Activated T-cell treated with anti-CD3 and anti-CD28 coated beads, Interleukin-2, amount 50 U/mL, for 4 hours (primary cell): ENCODE measurements around the gene CDH4. TPM values are rescaled to one million over a fixed set of nuclear protein-coding genes. Genes with fewer than 3 reads are reported as not detected.

Experiments used
- ATAC-seq, 2 donors: fragments of 200-7000 bp; cut with Tn5 transposase; one replicate each; pipeline ENCODE4 v1.10.0; 2021
- DNase-seq: peaks from one replicate; pipeline ENCODE4 v3.0.0-alpha.2; 2020
- H3K27me3 Mint-ChIP-seq: one replicate; pipeline ENCODE4 v1.8.0; 2021; ENCODE audit warnings: low read depth, mixed read lengths
- H3K36me3 Mint-ChIP-seq: one replicate; pipeline ENCODE4 v1.8.0; 2022; ENCODE audit warnings: mixed read lengths; ENCODE audit not compliant: insufficient read depth
- H3K4me1 Mint-ChIP-seq: one replicate; pipeline ENCODE4 v1.8.0; 2021; ENCODE audit warnings: low read depth, mixed read lengths
- H3K4me3 Mint-ChIP-seq: one replicate; pipeline ENCODE4 v1.8.0; 2021; ENCODE audit warnings: mild to moderate bottlenecking, moderate library complexity, mixed read lengths
- H3K9me3 Mint-ChIP-seq: one replicate; pipeline ENCODE4 v1.8.0; 2021; ENCODE audit warnings: mixed read lengths
- total RNA-seq, 3 donors: library from RNA; stranded (reverse); gene quantifications; one replicate each; pipeline ENCODE4 v1.2.1, GENCODE V29; 2021

Gene CDH4
- total RNA-seq, 3 donors from 2014 or later, result 0.10 TPM; not detected in 2

- Mint-ChIP-seq H3K4me3 (no peak overlapping the region), H3K27me3 (no peaks in the 10 kb centered on the region), H3K36me3 (no peaks in the 10 kb centered on the region), H3K9me3 (no peaks in the 10 kb centered on the region), H3K4me1 (no peaks in the 10 kb centered on the region)
- ATAC-seq (no peak), DNase-seq (no peak)
Observed at GRCh38 chr20:61296629-61297019, 44.6 kb downstream of the CDH4 start.

DNA sequence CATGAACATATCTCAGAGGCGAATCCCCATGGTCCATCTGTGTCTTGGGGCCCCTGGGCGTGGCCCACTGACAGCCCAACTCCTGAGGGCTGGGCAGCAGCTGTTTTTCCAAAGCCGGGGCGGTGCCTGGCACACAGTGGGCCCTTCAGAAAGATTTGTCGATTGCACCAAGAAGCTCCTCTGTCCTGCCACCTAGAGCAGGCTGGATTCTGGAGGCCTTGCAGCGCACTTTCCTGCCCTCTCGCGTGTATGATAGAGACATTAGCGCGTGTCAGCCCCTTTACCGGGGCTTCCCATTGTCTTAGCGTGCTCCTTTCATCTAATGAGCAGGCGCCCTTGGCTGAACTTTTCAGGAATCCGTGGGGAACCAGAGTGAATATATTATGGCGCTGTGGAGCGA, 45.4 kb downstream of the CDH4 start:
- Mint-ChIP-seq H3K4me3 (no peak overlapping the region), H3K36me3 (no peaks in the 10 kb centered on the region), H3K9me3 (no peaks in the 10 kb centered on the region), H3K4me1 (no peaks in the 10 kb centered on the region), H3K27me3 (no peaks in the 10 kb centered on the region)
- no peak for ATAC-seq
- DNase-seq, result no peak

DNA sequence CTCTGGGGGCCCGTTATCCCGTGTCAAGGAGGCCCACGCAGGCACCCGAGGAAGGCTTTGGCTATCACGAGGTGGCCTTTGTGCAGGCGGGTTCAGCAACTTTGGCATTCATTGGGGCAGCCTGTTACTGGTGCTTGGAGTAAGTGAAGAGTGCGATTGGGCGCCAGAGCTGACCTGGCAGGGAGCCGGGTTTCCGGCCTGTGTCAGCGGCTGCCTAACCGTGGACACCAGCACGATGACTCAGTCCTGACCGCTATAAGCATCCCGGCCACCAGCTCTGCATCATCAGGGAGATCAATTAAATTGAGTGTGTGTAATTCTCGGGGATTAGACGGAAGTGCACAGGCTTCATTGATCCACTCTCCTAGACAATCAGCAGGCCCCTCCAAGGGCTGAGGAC, 45.9 kb downstream of the CDH4 start:
- no peaks in the 10 kb centered on the region for H3K36me3 Mint-ChIP-seq
- H3K4me1 Mint-ChIP-seq, result no peaks in the 10 kb centered on the region
- DNase-seq (no peak), ATAC-seq (no peak)
- H3K4me3 Mint-ChIP-seq, result no peak overlapping the region
- no peaks in the 10 kb centered on the region for H3K27me3 Mint-ChIP-seq
- H3K9me3 Mint-ChIP-seq, result no peaks in the 10 kb centered on the region

DNA sequence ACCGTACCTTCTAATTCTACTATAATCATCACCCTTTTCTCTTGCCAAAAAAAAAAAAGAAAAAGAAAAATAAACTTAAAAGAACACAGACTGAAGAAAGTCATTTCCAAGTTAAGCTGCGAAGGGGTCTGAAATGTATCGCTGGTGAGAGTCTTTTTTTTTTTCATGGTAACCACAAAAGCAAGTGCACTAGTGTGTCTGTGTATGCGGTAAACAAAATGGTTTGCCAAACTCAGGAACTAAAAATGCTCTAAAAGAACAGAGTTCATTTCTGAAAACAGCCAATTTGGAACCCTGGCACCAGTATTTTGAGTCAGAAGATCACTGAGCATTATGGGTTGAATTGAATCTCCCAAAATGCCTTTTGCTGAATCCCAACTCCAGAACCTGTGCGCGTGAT, 46.6 kb downstream of the CDH4 start:
- Mint-ChIP-seq H3K27me3 (no peaks in the 10 kb centered on the region), H3K4me1 (no peaks in the 10 kb centered on the region), H3K9me3 (no peaks in the 10 kb centered on the region), H3K36me3 (no peaks in the 10 kb centered on the region), H3K4me3 (no peak overlapping the region)
- no peak for ATAC-seq
- DNase-seq, result no peak

DNA sequence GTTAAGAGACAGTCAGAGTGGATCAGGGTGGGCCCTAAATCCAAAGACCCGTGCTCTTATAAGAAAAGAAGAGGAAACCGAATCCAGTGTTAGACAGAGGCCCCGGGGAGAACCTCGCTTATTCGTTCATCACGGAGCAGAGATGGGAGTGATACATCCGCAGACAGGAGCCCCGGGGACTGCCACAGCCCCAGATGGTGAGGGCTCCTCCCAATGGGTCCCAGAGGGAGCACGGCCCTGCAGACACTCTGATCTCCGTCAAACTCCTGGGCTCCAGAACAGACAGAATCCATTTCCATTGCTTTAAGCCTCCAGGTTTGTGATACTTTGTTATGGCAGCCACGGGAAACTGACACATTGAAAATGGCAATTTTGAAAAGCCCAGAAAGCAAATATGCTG, 47.0 kb downstream of the CDH4 start:
- Mint-ChIP-seq H3K27me3 (no peaks in the 10 kb centered on the region), H3K4me3 (no peak overlapping the region), H3K4me1 (no peaks in the 10 kb centered on the region), H3K36me3 (no peaks in the 10 kb centered on the region), H3K9me3 (no peaks in the 10 kb centered on the region)
- ATAC-seq (no peak), DNase-seq (no peak)

DNA sequence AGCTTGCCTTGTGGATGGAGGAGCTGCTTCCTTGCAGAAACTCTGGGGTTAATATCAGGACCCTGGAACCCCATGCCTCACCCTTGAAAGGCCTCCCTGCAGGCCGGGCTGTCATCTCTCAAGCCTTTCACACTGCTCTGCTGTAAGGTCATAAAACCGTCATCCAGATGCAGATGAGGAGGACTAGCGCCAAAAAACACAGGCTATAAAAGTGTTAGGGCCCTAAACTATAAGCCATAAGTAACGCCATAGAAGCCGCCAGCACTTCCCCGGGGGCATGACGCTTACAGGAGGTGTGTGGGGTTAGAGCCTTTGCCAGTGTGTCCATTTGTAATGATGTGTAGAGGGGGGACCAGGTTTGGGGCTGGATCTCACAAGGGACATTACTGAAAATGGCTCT, 47.6 kb downstream of the CDH4 start:
- no peak for ATAC-seq
- no peaks in the 10 kb centered on the region for H3K27me3 Mint-ChIP-seq
- no peak overlapping the region for H3K4me3 Mint-ChIP-seq
- no peaks in the 10 kb centered on the region for H3K4me1 Mint-ChIP-seq
- H3K36me3 Mint-ChIP-seq, result no peaks in the 10 kb centered on the region
- H3K9me3 Mint-ChIP-seq, result no peaks in the 10 kb centered on the region
- no peak for DNase-seq

DNA sequence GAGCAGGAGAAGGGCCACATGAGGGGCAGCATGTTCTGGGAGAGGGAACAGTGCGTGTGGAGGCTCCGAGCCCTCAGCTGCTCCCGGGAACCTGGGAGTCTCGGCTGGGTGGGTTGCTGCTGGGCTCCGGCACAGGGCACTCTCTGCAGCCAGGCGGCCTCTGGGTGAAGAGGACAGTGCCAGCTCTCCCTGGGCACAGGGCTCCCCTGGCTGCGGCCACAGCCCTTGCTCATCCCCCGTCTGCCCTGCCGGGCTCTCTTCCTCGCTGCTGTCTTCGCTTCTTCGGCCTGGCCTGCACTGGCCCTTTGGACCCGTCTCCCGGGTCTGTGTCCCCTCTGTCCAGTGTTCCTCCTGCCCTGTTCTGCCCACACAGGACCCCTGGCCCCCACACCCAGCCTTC, 48.2 kb downstream of the CDH4 start:
- Mint-ChIP-seq H3K27me3 (no peaks in the 10 kb centered on the region), H3K4me3 (no peak overlapping the region), H3K9me3 (no peaks in the 10 kb centered on the region), H3K4me1 (no peaks in the 10 kb centered on the region), H3K36me3 (no peaks in the 10 kb centered on the region)
- no peak for ATAC-seq
- DNase-seq, result no peak

GRCh38 chr20:61300709-61301108, 48.6 kb downstream of the CDH4 start:
- H3K4me3 Mint-ChIP-seq, result no peak overlapping the region
- ATAC-seq (no peak), DNase-seq (no peak)
- no peaks in the 10 kb centered on the region for H3K27me3 Mint-ChIP-seq
- H3K4me1 Mint-ChIP-seq, result no peaks in the 10 kb centered on the region
- no peaks in the 10 kb centered on the region for H3K36me3 Mint-ChIP-seq
- no peaks in the 10 kb centered on the region for H3K9me3 Mint-ChIP-seq

- Mint-ChIP-seq H3K27me3 (no peaks in the 10 kb centered on the region), H3K36me3 (no peaks in the 10 kb centered on the region), H3K4me1 (no peaks in the 10 kb centered on the region), H3K4me3 (no peak overlapping the region), H3K9me3 (no peaks in the 10 kb centered on the region)
- DNase-seq (no peak), ATAC-seq (no peak)
Observed at GRCh38 chr20:61301711-61302525, 49.9 kb downstream of the CDH4 start.

DNA sequence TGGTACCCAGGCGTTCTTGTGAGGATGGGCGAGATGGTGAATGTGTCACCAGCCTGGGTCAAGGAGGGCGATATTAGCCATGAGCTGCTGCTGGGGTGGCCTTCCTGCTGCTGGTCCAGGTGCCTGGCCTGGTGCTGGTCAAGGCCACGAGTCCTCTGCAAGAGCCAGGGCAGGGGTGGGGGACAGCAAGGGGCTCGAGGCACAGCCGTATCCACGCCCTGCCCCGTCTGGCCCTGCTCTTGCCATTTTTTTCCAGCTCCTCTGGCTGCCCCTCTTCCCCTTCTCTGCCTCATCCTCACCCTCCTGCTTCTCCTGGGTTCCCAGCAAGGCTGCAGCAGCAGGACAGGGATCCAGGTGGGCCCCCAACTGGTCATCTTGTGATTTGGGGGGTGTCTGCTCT, 51.2 kb downstream of the CDH4 start:
- Mint-ChIP-seq H3K4me3 (no peak overlapping the region), H3K27me3 (no peaks in the 10 kb centered on the region), H3K4me1 (no peaks in the 10 kb centered on the region), H3K9me3 (no peaks in the 10 kb centered on the region), H3K36me3 (no peaks in the 10 kb centered on the region)
- ATAC-seq, result no peak
- no peak for DNase-seq

DNA sequence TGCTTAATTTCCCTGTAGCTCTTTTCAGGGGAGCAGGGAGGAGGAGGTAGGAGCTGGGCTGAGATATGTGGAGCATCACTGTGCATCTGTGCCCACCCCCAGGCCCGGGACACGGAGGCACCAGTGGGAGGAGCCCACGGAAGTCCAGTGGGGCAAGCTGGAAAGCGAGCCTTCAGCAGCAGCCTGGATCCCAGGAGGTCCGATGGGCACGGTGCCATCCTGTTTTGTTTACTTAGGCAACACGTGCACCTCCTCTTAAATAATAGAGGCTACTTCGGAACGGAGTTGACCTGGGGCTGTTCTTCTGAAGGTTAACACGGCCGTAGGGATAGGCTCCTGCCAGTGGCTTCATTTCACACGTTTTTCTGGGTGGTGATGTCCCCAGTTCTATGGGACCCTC, 51.6 kb downstream of the CDH4 start:
- Mint-ChIP-seq H3K4me1 (no peaks in the 10 kb centered on the region), H3K27me3 (no peaks in the 10 kb centered on the region), H3K4me3 (no peak overlapping the region), H3K36me3 (no peaks in the 10 kb centered on the region), H3K9me3 (no peaks in the 10 kb centered on the region)
- ATAC-seq (no peak), DNase-seq (no peak)

- H3K9me3 Mint-ChIP-seq, result no peaks in the 10 kb centered on the region
- H3K4me3 Mint-ChIP-seq, result no peak overlapping the region
- ATAC-seq, result no peak
- H3K36me3 Mint-ChIP-seq, result no peaks in the 10 kb centered on the region
- no peaks in the 10 kb centered on the region for H3K27me3 Mint-ChIP-seq
- H3K4me1 Mint-ChIP-seq, result no peaks in the 10 kb centered on the region
- DNase-seq, result no peak
Observed at GRCh38 chr20:61304750-61305149, 52.7 kb downstream of the CDH4 start.

DNA sequence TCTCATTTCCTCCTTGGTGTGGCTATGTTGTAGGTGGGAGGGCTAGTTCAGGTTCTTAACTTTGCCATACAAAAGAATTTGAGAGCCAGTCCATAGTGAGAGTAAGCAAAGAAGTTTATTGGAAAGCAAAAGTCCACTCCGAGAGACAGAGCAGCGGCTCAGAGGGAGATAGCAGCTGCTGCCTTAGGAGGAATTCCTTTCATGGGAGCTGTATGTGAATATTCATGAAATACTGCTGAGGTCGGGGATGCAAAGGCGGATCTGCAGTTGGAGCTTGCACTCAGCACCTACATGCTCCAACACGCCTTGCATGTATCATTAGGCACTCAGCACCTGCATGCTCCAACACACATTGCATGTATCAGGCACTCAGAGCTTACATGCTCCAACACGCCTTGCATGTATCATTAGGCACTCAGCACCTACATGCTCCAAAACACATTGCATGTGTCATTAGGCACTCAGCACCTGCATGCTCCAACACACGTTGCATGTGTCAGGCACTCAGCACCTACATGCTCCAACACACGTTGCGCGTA, 54.9 kb downstream of the CDH4 start:
- Mint-ChIP-seq H3K27me3 (no peaks in the 10 kb centered on the region), H3K4me3 (no peak overlapping the region), H3K9me3 (no peaks in the 10 kb centered on the region), H3K36me3 (no peaks in the 10 kb centered on the region), H3K4me1 (no peaks in the 10 kb centered on the region)
- ATAC-seq (no peak), DNase-seq (no peak)

DNA sequence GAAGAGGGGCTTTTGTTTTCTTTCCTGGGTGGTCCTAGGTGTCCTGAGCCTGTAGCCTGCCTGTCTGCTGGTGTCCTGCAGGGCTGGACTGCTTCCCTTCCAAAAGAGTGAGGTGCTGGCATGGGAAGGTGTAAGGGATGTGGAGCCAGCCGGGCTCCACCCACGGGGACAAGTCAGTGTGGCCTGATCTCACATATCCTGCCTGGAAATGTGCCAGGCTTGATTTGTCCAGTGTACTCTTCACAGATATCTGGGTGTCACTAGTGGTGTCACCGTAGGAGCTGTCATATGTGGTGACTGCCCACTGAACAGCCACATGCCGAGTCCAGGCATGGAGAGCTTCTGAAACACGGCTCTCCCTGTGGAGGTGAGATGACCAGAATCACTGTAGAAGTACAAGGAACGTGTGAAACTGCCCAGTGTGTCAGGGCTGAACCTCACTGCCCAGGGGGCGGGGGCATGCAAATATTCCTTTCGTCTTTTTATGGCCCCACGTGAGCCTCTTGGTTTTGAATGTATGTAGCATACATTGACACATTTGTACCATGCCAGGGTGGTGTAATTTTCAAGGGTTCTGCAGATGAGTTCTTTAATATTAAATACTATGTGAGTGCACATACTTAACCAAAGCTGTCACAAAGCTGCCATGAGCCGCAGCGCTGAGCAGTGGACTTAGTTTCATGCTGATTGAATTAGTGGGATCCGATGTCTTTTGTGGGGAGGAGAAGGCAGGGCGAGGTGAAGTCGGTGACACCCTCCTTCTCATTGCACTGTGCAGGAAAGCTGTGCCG, 55.8 kb downstream of the CDH4 start:
- Mint-ChIP-seq H3K9me3 (no peaks in the 10 kb centered on the region), H3K4me3 (no peak overlapping the region), H3K27me3 (no peaks in the 10 kb centered on the region), H3K4me1 (no peaks in the 10 kb centered on the region), H3K36me3 (no peaks in the 10 kb centered on the region)
- no peak for ATAC-seq
- no peak for DNase-seq

DNA sequence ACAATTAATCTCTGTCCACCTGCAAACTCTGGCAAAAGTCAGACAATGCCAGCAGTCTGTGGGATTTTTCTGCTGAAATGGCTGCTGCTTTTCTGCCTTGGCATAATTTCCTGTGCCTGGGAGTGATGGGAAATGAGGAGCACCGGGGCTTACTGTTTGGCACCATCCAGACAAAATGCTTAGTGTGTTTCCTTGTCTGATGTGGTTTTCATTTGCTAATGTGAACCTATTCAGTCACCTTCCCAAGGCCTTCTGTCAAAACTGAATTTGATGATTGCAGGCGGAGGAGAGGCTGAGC, 56.4 kb downstream of the CDH4 start:
- Mint-ChIP-seq H3K27me3 (no peaks in the 10 kb centered on the region), H3K4me3 (no peak overlapping the region), H3K4me1 (no peaks in the 10 kb centered on the region), H3K9me3 (no peaks in the 10 kb centered on the region), H3K36me3 (no peaks in the 10 kb centered on the region)
- ATAC-seq (no peak), DNase-seq (no peak)
